HT1080 (cell line): ENCODE data around the gene USP11. TPM values are rescaled to one million over a fixed set of nuclear protein-coding genes. Genes with fewer than 3 reads are reported as not detected.

Experiments used
- DNase-seq: peaks from one replicate; pipeline ENCODE4 v3.0.0-alpha.2; 2015; ENCODE audit warnings: low read depth
- polyA plus RNA-seq, 2 experiments: library from polyadenylated mRNA; depleted of rRNA; stranded (reverse); fragments of >200 nt; gene quantifications; 2 replicates each; pipeline ENCODE4 v1.2.3, GENCODE V29; 2015
- total RNA-seq: library from RNA; depleted of rRNA; stranded (reverse); fragments of >200 nt; shearing (Covaris generic); gene quantifications from 2 replicates; pipeline ENCODE4 v1.2.3, GENCODE V29; 2014; rRNA removed

Gene USP11
- total RNA-seq = 28.1 and 33.2 TPM in 2 replicates
- 44.5 and 45.1 TPM in 2 replicates for polyA plus RNA-seq (2015; cell fraction: cytosol; rRNA removed)
- 116 and 126 TPM in 2 replicates for polyA plus RNA-seq (2015; cell fraction: nucleus; rRNA removed)

DNA sequence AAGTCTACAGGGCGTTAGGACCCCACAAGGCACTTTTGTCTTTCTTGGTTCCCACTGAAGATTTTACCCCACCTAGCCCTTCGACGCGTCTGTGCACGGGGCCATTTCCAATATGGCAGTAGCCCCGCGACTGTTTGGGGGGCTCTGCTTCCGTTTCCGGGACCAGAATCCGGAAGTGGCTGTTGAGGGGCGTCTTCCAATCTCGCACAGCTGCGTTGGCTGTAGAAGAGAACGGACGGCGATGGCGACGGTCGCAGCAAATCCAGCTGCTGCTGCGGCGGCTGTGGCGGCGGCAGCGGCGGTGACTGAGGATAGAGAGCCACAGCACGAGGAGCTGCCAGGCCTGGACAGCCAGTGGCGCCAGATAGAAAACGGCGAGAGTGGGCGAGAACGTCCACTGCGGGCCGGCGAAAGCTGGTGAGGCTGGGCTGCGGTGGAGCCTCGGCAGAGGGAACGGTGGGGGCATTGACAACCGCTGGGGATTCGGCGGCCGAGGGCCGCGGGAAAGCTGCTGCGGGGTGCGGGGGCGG is at the start of gene USP11:
Gene USP11 (plus strand): TSS at position 207 of the 530 bp plus-strand sequence. CDS start 35 bp downstream, at position 242.
- peak; percentile 48 for DNase-seq

- no peak for DNase-seq
Measured at GRCh38 chrX:47184486-47184885, 48.3 kb upstream of the USP11 start.

- no peak for DNase-seq
Measured at GRCh38 chrX:47185241-47185640, 47.6 kb upstream of the USP11 start.

DNA sequence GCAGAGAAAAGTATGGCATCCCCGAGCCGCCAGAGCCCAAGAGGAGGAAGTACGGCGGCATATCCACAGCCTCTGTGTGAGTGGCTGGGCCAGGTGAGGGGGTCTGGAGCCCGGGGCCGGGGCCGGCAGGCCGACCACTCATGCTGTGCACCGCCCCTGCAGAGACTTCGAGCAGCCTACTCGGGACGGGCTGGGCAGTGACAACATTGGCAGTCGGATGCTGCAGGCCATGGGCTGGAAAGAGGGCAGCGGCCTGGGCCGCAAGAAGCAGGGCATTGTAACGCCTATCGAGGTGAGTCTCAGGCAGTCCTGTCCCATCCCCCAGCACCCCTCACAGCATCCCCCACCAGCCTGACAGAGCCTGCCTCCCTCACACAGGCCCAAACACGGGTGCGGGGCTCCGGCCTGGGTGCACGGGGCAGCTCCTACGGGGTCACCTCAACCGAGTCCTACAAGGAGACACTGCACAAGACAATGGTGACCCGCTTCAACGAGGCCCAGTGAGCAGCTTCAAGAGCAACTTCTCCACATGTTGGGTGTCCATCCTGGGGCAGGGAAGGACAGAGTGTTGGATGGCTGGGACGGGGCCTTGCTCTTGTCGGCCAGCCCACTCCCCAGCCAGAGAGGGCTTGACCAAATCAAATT is 46.6 kb upstream of the USP11 start:
- DNase-seq = no peak

DNA sequence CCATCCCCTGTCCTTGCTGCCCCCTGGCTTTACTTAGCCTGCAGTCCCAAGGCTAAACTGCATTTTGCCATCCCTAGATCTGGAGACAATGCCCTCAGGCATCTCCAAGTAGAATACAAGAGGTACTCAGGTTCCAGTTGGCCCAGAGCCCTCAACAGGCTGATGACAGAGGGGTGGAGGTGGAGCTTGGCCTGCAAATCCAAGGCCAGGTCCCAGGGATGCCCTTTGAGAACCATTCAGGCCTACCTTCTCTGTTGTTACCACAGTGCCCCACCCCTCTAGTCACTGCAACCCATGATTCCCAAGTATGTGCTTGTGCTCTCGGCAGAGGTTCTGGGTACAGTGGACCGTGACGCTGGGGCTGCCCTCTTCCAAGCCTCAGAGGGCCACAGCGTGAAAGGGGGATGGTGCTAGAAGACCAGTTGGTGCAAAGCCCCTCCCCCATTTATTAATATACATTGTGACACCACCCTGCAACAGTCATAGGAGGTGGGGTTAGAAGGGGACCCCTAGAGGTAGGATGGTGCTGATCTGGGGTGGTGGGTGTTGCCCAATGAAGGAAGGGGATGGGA is 45.6 kb upstream of the USP11 start:
- no peak for DNase-seq

DNA sequence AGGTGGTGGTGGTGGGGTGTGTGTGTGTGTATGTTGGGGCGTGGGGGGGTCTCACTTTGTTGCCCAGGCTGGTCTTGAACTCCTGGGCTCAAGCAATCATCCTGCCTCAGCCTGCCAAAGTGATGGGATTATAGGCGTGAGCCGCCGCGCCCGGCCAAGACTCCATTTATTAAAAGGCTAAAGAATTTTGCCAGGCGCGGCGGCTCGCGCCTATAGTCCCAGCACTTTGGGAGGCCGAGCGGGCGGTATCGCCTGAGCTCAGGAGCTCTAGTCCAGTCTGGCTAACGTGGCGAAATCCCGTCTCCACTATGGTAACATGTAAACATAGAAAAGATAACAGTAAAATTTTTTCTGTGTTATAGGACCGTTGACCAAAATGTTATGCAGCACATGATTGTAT is 42.9 kb upstream of the USP11 start:
- no peak for DNase-seq

DNA sequence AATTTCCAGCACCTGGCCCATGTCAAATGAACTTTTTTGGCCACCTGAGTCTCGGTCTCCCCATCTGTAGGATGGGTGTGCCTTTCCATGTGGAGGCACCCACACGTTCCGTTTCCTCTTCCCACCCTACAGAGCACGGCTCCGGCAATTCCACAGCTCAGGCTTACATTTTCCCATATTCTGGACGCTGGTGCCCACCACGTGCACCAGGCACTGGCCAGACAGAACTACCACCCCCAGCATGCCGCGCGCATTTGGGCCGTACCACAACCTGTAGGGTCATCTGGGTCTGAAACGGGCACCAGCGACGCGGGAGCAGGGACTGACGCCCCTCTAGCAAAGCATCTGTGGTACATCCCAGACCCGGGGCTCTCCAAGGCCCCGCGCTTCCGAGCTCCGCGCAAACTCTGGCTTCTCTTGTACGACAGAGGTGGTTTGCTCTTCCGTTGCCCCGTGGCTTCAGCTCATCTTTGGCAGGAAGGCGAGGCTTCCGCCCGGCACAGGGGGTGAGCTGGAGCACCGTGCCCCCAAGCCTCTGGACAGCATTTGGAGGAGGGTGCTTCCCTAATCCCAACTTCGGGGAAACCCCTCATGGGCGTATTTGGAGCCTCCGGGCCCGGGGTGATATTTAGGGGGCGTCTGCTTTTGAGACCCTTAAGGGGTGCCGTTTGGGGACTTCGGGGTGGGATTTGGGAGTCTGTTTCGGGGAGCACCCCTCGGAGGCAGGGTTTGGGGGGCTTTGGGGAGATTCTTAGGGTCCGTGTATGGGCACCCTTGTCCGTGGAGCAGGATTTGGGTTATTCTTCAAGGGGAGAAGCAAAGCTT is 42.2 kb upstream of the USP11 start:
- DNase-seq = peak; percentile 89

- DNase-seq = no peak
Measured at GRCh38 chrX:47191331-47191730, 41.5 kb upstream of the USP11 start.

DNA sequence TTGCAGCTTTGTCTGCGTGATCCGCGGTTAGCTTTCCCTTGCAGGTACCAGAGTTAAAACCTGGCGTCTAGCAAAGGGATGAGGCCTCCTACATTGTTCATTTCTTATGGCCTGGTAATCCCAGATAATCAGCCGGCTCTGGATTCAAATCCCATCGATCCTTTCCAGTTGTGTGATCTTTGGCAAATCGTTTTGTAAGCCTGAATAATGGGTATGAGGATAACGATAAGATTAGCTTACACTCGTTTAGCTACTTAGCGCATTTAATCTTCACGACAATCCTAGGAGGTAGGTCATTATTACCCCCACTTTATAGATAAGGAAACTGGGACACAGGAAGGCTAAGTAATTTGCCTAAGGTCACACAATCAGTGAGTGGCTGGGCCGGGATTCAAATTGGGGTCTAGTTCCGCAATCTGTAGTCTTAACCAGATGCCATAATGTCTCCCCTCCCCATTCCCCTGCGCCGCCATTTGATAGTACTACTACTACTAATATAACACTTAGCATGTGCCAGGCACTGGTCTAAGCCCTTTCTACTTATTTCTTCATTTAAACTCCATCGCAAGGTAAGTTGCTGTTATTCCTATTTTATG is 40.9 kb upstream of the USP11 start:
- no peak for DNase-seq

DNA sequence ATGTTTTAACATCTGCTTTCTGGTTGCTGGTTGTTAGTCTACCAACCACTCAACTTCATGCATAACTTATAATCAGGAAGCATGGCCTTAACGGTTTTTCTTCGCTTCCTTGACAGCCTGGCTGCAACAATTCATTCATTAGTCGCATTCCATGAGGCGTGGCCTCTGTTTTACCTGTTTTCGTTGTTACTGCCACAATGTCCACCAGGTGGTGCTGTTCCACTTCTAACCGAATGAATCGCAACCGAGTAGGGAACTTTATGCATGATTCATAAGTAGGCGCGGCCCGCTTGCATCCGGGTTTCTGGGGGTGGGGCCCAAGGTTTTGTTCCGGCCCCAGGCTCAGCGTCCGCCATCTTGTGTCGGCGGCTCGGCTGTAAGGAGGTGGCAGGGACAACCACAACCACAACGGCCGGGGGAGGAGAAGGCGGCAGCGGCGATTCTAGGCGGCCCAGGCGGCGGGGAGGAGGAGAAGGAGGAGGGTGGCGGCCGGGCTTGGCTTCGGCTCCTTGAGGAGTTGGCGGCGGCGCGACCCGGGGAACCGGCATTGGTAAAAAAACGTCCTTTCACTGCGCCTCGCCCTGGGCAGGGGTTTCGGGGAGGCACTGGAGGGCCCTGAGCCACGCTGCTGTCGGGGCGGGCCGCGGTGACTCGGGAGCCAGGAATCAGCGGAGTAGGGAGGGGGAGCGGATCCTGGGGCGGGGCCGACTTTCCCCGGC is 39.2 kb upstream of the USP11 start, which contains the start of gene UBA1:
Gene UBA1 (plus strand): TSS at position 355 of the 719 bp plus-strand sequence. CDS start 4,974 bp downstream, outside the sequence.
- DNase-seq = peak; percentile 90

GRCh38 chrX:47194194-47194787 is 38.5 kb upstream of the USP11 start:
- DNase-seq = no peak

GRCh38 chrX:47196098-47196497 is 36.7 kb upstream of the USP11 start:
- no peak for DNase-seq

GRCh38 chrX:47197526-47197925 is 35.3 kb upstream of the USP11 start:
- DNase-seq = no peak

GRCh38 chrX:47198026-47198686 is 34.7 kb upstream of the USP11 start:
- no peak for DNase-seq

- DNase-seq = no peak
Measured at GRCh38 chrX:47198687-47199080, 34.1 kb upstream of the USP11 start.

GRCh38 chrX:47199286-47199685 is 33.5 kb upstream of the USP11 start:
- DNase-seq = no peak

DNA sequence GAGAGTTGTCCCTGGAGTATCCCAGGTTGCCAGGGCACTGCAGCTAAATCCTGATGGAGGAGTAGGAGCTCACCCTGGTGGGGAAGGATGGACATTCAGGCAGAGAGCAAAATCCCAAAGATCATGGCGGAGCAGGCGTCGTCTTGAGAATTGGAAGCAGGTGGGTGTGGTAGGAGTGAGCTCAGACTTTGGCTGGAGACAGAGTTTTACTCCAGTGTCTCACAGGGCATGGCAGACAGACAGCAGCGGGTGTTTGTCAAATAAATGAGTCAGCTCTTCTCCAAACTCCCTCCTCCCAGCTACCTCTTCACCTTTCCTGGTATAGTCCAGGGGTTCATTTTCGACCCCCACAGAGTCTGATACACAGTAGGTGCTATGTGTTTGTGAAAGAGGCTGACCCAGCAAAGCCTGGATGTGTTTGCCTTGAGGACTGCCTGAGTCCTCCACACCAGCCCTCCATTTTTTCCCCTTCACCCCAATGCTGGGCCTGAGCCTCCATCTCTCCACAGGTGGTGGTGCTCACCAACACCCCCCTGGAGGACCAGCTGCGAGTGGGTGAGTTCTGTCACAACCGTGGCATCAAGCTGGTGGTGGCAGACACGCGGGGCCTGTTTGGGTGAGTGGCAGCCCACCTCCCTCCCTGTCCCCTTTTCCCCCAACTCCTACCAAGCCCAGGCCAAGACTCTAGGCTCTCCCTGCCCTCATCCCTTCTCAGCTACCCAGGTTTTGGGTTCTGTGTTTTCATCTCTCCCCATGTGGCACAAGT is 32.2 kb upstream of the USP11 start:
- DNase-seq = peak; percentile 27

- no peak for DNase-seq
Measured at GRCh38 chrX:47201345-47201944, 31.4 kb upstream of the USP11 start.

DNA sequence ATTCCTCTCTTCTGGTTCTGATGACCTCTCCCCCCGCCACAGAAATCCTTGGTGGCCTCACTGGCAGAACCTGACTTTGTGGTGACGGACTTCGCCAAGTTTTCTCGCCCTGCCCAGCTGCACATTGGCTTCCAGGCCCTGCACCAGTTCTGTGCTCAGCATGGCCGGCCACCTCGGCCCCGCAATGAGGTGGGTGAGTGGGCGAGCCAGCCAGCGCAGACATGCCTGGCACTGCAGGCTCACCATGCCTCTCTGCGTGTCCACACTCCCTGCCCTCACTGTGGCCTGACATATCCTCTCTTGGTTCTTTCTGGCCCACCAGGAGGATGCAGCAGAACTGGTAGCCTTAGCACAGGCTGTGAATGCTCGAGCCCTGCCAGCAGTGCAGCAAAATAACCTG is 30.5 kb upstream of the USP11 start:
- no peak for DNase-seq
